HG02571 (cell line): ENCODE data around the gene DNAH5.

Source experiments
- ATAC-seq: cut with Tn5 transposase; IDR thresholded peaks from one replicate; pipeline ENCODE4 v1.9.1; 2021; ENCODE audit warnings: mild to moderate bottlenecking, moderate library complexity; ENCODE audit not compliant: unreplicated experiment

DNAH5 gene

GRCh38 chr5:13643734-13644133, 300.8 kb downstream of the DNAH5 start:
- no peak for ATAC-seq

GRCh38 chr5:13643196-13643595, 301.3 kb downstream of the DNAH5 start:
- no peak for ATAC-seq
